IMR-90 (cell line): ENCODE results near the gene PIK3C2A. TPM values are rescaled to one million over a fixed set of nuclear protein-coding genes. Genes with fewer than 3 reads are reported as not detected.
A peak's percentile ranks its signal among the peaks of the same experiment; 100 is the strongest.

Source experiments
- ATAC-seq: fragments of 200-7000 bp; cut with Tn5 transposase; 2 replicates; pipeline ENCODE4 v1.9.1; 2020; ENCODE audit warnings: low read depth, mild to moderate bottlenecking, moderate library complexity
- BruUV-seq: library from RNA; stranded (reverse); fragments of 400-500 nt; replicated peaks from 2 replicates; lab custom pipeline; 2021; lab: Mats Ljungman, UMichigan
- CTCF ChIA-PET: fragments of 300-600 bp; formaldehyde crosslinking; extraction: SDS; loops from one replicate; lab custom pipeline; 2021; ENCODE audit warnings: antibody characterized with exemption; lab: Yijun Ruan, JAX
- POLR2A ChIA-PET: fragments of 300-600 bp; sonication (Branson Sonifier 250); formaldehyde crosslinking; loops from one replicate; lab custom pipeline; 2022; ENCODE audit warnings: antibody characterized with exemption; ENCODE audit not compliant: unreplicated experiment; lab: Charles Lee
- DNase-seq: peaks from one replicate; pipeline ENCODE4 v3.0.0; 2013
- H2AFZ ChIP-seq: replicated peaks from 2 replicates; pipeline ENCODE3; 2013; ENCODE audit warnings: low read length, mild to moderate bottlenecking; ENCODE audit not compliant: poor library complexity
- H2AK5ac ChIP-seq: 2 replicates; pipeline ENCODE4 v1.6.1; 2013; ENCODE audit warnings: low read depth, low read length, inconsistent platforms
- H2AK9ac ChIP-seq: replicated peaks from 2 replicates; pipeline ENCODE3; 2013; ENCODE audit warnings: mild to moderate bottlenecking, low read depth, low read length, moderate library complexity; ENCODE audit not compliant: poor library complexity
- H2BK120ac ChIP-seq: 2 replicates; pipeline ENCODE4 v1.6.1; 2013; ENCODE audit warnings: low read depth, low read length, inconsistent platforms
- H2BK15ac ChIP-seq: 3 replicates; pipeline ENCODE4 v1.6.1; 2013; ENCODE audit warnings: low read depth, low read length, inconsistent platforms
- H2BK20ac ChIP-seq: 2 replicates; pipeline ENCODE4 v1.6.1; 2013; ENCODE audit warnings: low read depth, mild to moderate bottlenecking, inconsistent platforms, low read length, moderate library complexity
- H2BK5ac ChIP-seq: 2 replicates; pipeline ENCODE4 v1.6.1; 2013; ENCODE audit warnings: mild to moderate bottlenecking, low read depth, low read length, inconsistent platforms; ENCODE audit not compliant: poor library complexity, severe bottlenecking
- H3K14ac ChIP-seq: replicated peaks from 2 replicates; pipeline ENCODE4 v1.6.1; 2013; ENCODE audit warnings: low read depth, low read length, inconsistent platforms
- H3K18ac ChIP-seq: 2 replicates; pipeline ENCODE4 v1.6.1; 2013; ENCODE audit warnings: low read depth, low read length, control low read depth
- H3K23ac ChIP-seq: 2 replicates; pipeline ENCODE4 v1.6.1; 2013; ENCODE audit warnings: low read depth, low read length, inconsistent platforms
- H3K27ac ChIP-seq: 2 replicates; pipeline ENCODE4 v1.5.1; 2013; ENCODE audit warnings: mild to moderate bottlenecking, control low read depth, low read length; ENCODE audit not compliant: insufficient read depth
- H3K27me3 ChIP-seq: 2 replicates; pipeline ENCODE4 v1.6.1; 2013; ENCODE audit warnings: low read length; ENCODE audit not compliant: control insufficient read depth, insufficient read depth
- H3K36me3 ChIP-seq: 2 replicates; pipeline ENCODE4 v1.6.1; 2013; ENCODE audit warnings: low read length, mixed read lengths; ENCODE audit not compliant: control insufficient read depth, insufficient read depth
- H3K4ac ChIP-seq: 2 replicates; pipeline ENCODE4 v1.6.1; 2013; ENCODE audit warnings: low read depth, low read length, inconsistent platforms
- H3K4me1 ChIP-seq: 2 replicates; pipeline ENCODE4 v1.6.1; 2013; ENCODE audit warnings: low read length, mixed read lengths; ENCODE audit not compliant: control insufficient read depth, insufficient read depth
- H3K4me2 ChIP-seq: 2 replicates; pipeline ENCODE4 v1.6.1; 2013; ENCODE audit warnings: low read depth, mild to moderate bottlenecking, control low read depth, low read length, moderate library complexity
- H3K4me3 ChIP-seq: 2 replicates; pipeline ENCODE4 v1.5.1; 2013; ENCODE audit warnings: low read depth, mild to moderate bottlenecking, control low read depth, low read length, moderate library complexity; ENCODE audit not compliant: insufficient read depth
- H3K56ac ChIP-seq: 2 replicates; pipeline ENCODE4 v1.6.1; 2013; ENCODE audit warnings: low read length, inconsistent platforms; ENCODE audit not compliant: insufficient read depth; ENCODE audit errors: extremely low read depth
- H3K79me1 ChIP-seq, 2 experiments: 2 replicates each; pipeline ENCODE4 v1.6.1; 2013; ENCODE audit warnings: low read length in 2 of 2, inconsistent platforms in 1 of 2, low read depth in 1 of 2
- H3K9ac ChIP-seq: 2 replicates; pipeline ENCODE4 v1.6.1; 2013; ENCODE audit warnings: low read depth, low read length, control low read depth
- H3K9me1 ChIP-seq: 2 replicates; pipeline ENCODE4 v1.6.1; 2013; ENCODE audit warnings: low read length, inconsistent platforms; ENCODE audit not compliant: insufficient read depth
- H3K9me3 ChIP-seq: 2 replicates; pipeline ENCODE4 v1.6.1; 2013; ENCODE audit warnings: low read length; ENCODE audit not compliant: control insufficient read depth, insufficient read depth
- H4K20me1 ChIP-seq: 2 replicates; pipeline ENCODE4 v1.6.1; 2013; ENCODE audit warnings: low read length, inconsistent platforms; ENCODE audit not compliant: insufficient read depth
- H4K5ac ChIP-seq: 2 replicates; pipeline ENCODE4 v1.6.1; 2013; ENCODE audit warnings: mild to moderate bottlenecking, low read depth, low read length, control low read depth
- H4K8ac ChIP-seq, 2 experiments: 2 replicates each; pipeline ENCODE4 v1.6.1; 2013; ENCODE audit warnings: low read depth in 2 of 2, low read length in 2 of 2, control low read depth in 1 of 2, inconsistent platforms in 1 of 2
- H4K91ac ChIP-seq: 2 replicates; pipeline ENCODE4 v1.6.1; 2013; ENCODE audit warnings: low read depth, low read length, inconsistent platforms; ENCODE audit not compliant: insufficient read depth
- BHLHE40 ChIP-seq: fragments of 150-350 bp; IDR thresholded peaks from 2 replicates; pipeline ENCODE4 v1.6.1; 2016; ENCODE audit warnings: mild to moderate bottlenecking, low read depth, low read length
- CEBPB ChIP-seq: IDR thresholded peaks from 2 replicates; pipeline ENCODE4 v1.6.1; 2012; ENCODE audit warnings: low read depth, low read length, improper control_type of control experiment
- FOS ChIP-seq: fragments of 150-350 bp; IDR thresholded peaks from 2 replicates; pipeline ENCODE4 v1.6.1; 2016; ENCODE audit warnings: low read depth, low read length
- MXI1 ChIP-seq: IDR thresholded peaks from 2 replicates; pipeline ENCODE4 v1.6.1; 2012; ENCODE audit warnings: low read depth, mild to moderate bottlenecking, low read length, moderate library complexity, borderline replicate concordance
- POLR2A ChIP-seq: IDR thresholded peaks from 2 replicates; pipeline ENCODE4 v1.6.1; 2012; ENCODE audit warnings: mild to moderate bottlenecking, low read depth, low read length
- RCOR1 ChIP-seq: IDR thresholded peaks from 2 replicates; pipeline ENCODE4 v1.6.1; 2012; ENCODE audit warnings: mild to moderate bottlenecking, low read length, improper control_type of control experiment; ENCODE audit not compliant: insufficient replicate concordance
- WGBS, 2 experiments: methylation state at CpG; one replicate each; pipeline versions ENCODE4 v1.1.5 to v1.1.7; 2013; ENCODE audit warnings: missing lambda C conversion rate in 2 of 2; ENCODE audit not compliant: insufficient read length in 1 of 2; ENCODE audit errors: extremely low coverage in 2 of 2; 5-methylcytosine and 5-hydroxymethylcytosine counted together
- dilution Hi-C: fragments of 300-500 bp; cut with HindIII; formaldehyde crosslinking; loops from one replicate; pipeline ENCODE4 v1.14.3; 2018; ENCODE audit warnings: low sequenced_read_pairs; ENCODE audit not compliant: unreplicated experiment
- in situ Hi-C: fragments of 300-500 bp; cut with MboI; formaldehyde crosslinking; loops from 3 replicates; pipeline ENCODE4 v1.14.3; 2019; ENCODE audit warnings: low sequenced_read_pairs, inconsistent platforms, mixed read lengths
- intact Hi-C: fragments of 100-400 bp; cut with micrococcal nuclease; formaldehyde crosslinking; loops from 2 replicates; pipeline ENCODE4 v1.10.0; 2022
- polyA plus RNA-seq, 3 experiments: library from polyadenylated mRNA; depleted of rRNA; stranded (reverse); fragments of >200 nt; gene quantifications; 2 replicates each; pipeline ENCODE4 v1.2.3, GENCODE V29; 2012; ENCODE audit warnings: low replicate concordance in 1 of 3
- total RNA-seq: library from RNA; depleted of rRNA; stranded (reverse); fragments of >200 nt; gene quantifications from 2 replicates; pipeline ENCODE4 v1.2.3, GENCODE V29; 2012
- TF ChIP-seq, protein P1 (sequence below): fragments of 150-350 bp; IDR thresholded peaks from 2 replicates; pipeline ENCODE4 v1.6.1; 2017; ENCODE audit warnings: mild to moderate bottlenecking, antibody characterized with exemption, low read length, low read depth

PIK3C2A gene
- total and polyA plus RNA-seq, 2 of the 4 experiments (the other 2 are of a cell fraction), result 14.6 to 36.6 TPM

DNA sequence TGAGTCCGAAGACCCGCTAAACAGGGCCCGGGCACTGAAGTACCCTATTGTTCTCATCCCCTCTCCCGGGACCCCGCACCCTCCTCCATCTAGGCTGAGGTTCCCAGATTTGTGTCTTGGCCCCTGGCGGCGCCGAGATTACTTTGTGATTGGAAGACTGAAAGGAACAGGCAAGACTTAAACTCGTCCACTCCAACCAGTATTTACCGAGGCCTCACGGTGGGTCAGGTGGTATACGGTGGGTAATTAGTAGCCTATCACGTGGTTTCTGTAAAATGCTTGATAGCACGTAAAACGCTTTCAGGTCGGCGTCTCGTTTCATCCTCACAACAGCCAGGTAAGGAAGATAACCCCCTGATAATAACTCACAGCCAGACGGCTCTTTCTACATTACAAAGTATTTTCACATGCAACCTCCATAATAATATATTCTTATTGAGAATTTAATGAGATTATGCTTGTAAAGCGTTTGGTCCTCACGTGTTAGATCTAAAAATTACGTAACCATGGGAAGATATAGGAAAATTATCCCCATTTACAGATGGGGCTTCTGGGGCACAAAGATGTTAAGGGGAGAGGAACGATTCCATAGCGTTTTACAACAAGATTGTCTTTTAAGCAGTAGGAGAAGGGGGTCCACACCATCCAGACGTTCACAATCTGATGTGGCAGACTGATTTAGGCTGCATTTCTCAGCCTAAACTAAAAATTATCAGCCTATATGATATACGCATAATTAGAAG lies 642 bp upstream of the PIK3C2A start:
- dilution Hi-C loops (no loop called here), intact Hi-C loops (no loop called here), in situ Hi-C loops (no loop called here)
- Histone ChIP-seq H3K4me3 (peak overlapping the region; percentile 96), H3K9me1 (no peaks in the 10 kb centered on the region), H4K20me1 (no peaks in the 10 kb centered on the region; the same call in 1 of the 2 replicates), H3K9ac (peak overlapping the region; percentile 64), H3K23ac (peak overlapping the region; percentile 76), H3K56ac (peak overlapping the region; percentile 32; the same call in 1 of the 2 replicates), H2AK5ac (peak overlapping the region; percentile 30; the same call in 1 of the 2 replicates), H3K18ac (peak overlapping the region; percentile 10; the same call in 1 of the 2 replicates), H2BK120ac (peak overlapping the region; percentile 12; the same call in 1 of the 2 replicates), H3K4me2 (peak overlapping the region; percentile 98), H3K4me1 (no peaks in the 10 kb centered on the region; the same call in 1 of the 2 replicates), H2AFZ (peak overlapping the region; percentile 95), H2AK9ac (peak overlapping the region; percentile 94), H4K5ac (peak overlapping the region; percentile 61), H2BK15ac (no peak overlapping the region), H3K27ac (peak overlapping the region; percentile 55), H4K8ac (peak overlapping the region; percentile 78 to 91), H3K4ac (peak overlapping the region; percentile 80), H3K27me3 (no peaks in the 10 kb centered on the region), H2BK5ac (peak overlapping the region; percentile 61), H3K14ac (peak overlapping the region; percentile 70), H2BK20ac (no peak overlapping the region), H3K79me1 (peaks cover 7 to 36% of the 10 kb centered on the region in 2 experiments; a peak in 2 of 4 replicates), H4K91ac (peak overlapping the region; percentile 60), H3K9me3 (no peaks in the 10 kb centered on the region), H3K36me3 (no peaks in the 10 kb centered on the region; the same call in 1 of the 2 replicates)
- CTCF ChIA-PET, result interaction anchor here (1.0 to 1.8 kb wide), 2 partner anchors 22 to 178 kb away, joined by 3 to 4 read pairs; no protein-coding TSS in a partner anchor
- BruUV-seq, result TSS peak; percentile 69
- DNase-seq (peak; percentile 59), ATAC-seq (peak; percentile 30)
- TF ChIP-seq BHLHE40 (no peak), POLR2A (no peak), FOS (no peak), CEBPB (peak; percentile 37; the same call in 1 of the 2 replicates), MXI1 (no peak), RCOR1 (no peak)
- TF ChIP-seq, protein P1, sequence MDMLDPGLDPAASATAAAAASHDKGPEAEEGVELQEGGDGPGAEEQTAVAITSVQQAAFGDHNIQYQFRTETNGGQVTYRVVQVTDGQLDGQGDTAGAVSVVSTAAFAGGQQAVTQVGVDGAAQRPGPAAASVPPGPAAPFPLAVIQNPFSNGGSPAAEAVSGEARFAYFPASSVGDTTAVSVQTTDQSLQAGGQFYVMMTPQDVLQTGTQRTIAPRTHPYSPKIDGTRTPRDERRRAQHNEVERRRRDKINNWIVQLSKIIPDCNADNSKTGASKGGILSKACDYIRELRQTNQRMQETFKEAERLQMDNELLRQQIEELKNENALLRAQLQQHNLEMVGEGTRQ, result peak; percentile 91
- WGBS, 2 experiments, result no CpG with 5 or more reads among the region's 26 CpGs
- POLR2A ChIA-PET, result no interaction called here
